A172 (cell line): ENCODE results near the gene ADAMTSL1. TPM values are rescaled to one million over a fixed set of nuclear protein-coding genes. Genes with fewer than 3 reads are reported as not detected.

Source experiments
- DNase-seq: peaks from one replicate; pipeline ENCODE4 v3.0.0-alpha.2; 2015; ENCODE audit warnings: low spot score
- total RNA-seq: library from RNA; depleted of rRNA; stranded (reverse); fragments of >200 nt; shearing (Covaris generic); gene quantifications from 2 replicates; pipeline ENCODE4 v1.2.3, GENCODE V29; 2014; rRNA removed

The ADAMTSL1 gene, protein sequence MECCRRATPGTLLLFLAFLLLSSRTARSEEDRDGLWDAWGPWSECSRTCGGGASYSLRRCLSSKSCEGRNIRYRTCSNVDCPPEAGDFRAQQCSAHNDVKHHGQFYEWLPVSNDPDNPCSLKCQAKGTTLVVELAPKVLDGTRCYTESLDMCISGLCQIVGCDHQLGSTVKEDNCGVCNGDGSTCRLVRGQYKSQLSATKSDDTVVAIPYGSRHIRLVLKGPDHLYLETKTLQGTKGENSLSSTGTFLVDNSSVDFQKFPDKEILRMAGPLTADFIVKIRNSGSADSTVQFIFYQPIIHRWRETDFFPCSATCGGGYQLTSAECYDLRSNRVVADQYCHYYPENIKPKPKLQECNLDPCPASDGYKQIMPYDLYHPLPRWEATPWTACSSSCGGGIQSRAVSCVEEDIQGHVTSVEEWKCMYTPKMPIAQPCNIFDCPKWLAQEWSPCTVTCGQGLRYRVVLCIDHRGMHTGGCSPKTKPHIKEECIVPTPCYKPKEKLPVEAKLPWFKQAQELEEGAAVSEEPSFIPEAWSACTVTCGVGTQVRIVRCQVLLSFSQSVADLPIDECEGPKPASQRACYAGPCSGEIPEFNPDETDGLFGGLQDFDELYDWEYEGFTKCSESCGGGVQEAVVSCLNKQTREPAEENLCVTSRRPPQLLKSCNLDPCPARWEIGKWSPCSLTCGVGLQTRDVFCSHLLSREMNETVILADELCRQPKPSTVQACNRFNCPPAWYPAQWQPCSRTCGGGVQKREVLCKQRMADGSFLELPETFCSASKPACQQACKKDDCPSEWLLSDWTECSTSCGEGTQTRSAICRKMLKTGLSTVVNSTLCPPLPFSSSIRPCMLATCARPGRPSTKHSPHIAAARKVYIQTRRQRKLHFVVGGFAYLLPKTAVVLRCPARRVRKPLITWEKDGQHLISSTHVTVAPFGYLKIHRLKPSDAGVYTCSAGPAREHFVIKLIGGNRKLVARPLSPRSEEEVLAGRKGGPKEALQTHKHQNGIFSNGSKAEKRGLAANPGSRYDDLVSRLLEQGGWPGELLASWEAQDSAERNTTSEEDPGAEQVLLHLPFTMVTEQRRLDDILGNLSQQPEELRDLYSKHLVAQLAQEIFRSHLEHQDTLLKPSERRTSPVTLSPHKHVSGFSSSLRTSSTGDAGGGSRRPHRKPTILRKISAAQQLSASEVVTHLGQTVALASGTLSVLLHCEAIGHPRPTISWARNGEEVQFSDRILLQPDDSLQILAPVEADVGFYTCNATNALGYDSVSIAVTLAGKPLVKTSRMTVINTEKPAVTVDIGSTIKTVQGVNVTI (N-terminal part only)
- 5.3 and 11.4 TPM in 2 replicates for total RNA-seq

DNA sequence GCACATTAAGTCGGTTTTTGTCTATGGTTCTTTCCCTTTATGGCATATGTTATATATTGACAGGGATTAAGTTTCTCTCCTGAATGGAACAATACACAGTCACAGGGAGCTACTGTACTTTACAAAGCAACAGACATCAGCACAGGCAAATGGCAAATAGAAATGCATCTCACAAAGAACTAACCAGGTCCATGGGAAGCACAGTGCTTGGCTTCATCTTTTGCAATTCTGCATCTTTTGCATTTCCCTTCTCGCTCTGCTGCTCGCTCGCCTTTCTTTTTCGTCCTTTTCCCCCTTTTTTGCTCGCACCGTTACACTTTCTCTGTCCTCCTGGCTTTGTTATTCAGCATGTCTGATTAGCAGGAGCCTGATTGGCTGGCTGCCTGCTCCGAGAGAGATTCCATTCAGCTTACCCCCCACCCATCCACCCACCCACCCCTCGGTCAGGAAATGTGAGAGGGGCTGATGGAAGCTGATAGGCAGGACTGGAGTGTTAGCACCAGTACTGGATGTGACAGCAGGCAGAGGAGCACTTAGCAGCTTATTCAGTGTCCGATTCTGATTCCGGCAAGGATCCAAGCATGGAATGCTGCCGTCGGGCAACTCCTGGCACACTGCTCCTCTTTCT, at the start of gene ADAMTSL1:
Gene ADAMTSL1 (plus strand): TSS at position 502 of the 628 bp plus-strand sequence. CDS start 80 bp downstream, at position 582.
- DNase-seq: peak; percentile 46

DNA sequence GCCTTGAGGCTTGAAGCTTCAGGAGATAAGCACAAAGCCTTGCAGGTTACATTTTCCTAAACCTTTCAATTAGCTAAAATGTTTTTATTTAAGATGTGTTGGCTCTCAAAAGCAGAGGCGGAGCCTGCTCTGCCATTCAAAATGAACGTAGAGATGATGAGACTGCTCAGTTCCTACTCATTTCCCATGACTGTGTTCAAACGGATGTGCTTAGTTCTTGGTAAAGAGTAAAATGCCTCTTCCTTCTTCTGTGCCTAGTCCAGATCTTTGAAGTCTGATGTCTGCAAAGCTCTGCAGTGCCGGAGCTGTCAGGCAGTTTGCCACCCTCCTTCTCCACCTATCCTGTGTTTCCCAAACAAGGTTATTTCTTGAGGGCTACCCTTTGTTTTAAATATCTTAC, 46.3 kb upstream of the ADAMTSL1 start:
- no peak for DNase-seq

DNA sequence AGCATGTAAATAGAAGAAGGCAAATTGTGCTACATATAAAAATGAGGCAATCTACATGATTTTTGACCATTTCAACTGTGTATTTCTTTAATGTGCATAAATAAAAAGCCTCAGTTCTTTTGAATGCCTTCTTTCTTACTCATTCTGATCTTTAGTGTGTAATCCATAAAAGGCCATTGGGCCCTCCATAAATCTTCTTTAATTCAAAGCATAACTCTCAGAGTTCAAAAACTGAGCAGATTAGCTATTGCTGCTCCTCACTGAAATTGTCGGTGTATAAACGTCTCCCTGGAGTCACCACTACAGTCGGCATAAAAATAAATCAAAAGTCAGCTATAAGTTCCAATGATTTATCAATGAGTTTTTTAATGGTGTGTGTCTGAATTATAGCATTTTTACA, 45.3 kb upstream of the ADAMTSL1 start:
- no peak for DNase-seq

DNA sequence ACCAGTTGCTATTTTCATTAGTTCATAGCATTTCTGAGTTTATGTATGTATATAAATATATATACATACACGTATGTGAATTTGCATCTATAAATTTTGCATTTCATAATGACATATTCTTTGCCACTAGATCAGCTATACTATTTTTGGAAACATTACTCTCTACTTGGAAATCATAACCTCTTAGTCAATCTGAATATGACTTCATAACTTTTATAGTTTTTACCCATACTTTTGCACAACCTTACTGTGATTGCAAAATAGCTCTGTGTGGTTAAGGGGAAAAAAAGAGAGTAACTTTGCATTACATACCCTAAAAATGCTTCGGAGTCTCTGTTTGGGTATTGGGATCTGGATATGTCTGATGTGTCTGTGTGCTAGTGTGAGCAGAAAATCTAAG, 44.9 kb upstream of the ADAMTSL1 start:
- DNase-seq: no peak

DNA sequence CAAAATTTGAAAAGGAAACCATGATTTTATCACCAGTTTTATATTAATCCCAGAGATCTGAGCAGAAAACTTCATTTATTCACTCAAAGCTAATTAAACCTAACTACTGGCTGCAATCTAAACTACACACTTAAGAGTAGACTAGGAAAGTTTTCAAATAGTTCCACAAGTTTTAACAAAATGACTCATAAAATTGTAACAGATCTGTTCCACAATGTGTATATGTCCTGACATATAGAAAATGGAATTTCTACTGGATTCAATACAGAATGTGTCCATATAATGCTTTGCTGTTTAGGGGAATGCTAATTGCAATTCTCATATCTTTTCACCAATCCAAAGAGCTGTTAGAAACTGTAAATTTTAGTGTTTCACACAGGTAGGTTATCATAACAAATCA, 40.3 kb upstream of the ADAMTSL1 start:
- DNase-seq: no peak

DNA sequence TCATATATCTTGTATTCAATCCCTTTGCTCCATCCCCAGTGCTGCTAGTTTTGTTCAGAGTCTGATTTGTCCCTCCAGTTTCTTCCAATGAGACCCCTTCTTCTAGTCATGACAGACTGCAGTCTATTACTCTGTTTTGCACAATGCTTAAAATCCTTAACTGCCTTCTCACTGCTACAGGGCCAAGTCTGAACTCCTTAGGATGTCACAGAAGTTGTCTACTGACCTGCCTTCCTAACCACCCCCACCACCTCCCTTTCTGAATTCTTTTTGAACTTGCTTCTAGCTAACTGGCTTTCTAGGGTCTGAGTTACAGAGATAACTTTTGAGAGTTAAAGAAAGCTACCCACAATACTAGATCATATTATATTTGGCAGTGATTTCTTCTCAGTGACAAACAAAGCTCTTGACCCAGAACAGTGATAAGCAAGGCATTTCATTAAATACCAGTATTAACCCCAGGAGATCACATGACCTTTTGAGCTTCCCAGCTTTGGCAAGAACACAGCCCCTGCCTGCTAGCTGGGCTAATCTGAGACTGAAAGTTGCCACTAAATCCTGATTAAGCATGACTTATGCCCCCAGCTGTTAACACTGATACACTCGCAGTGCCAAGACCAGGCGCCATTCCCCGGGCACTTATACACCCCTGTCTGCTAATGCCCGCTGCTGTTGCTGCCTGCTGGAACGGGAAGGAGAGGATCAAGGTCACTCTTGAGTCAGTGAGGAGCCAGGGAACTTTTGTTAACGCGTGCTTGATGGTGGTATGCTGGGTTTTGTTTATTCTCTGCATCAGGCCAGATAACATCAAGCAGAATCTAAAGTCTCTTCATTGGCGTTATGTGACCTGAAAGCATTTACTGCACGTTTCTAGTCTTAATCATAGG, 36.4 kb upstream of the ADAMTSL1 start:
- DNase-seq: peak; percentile 44

DNA sequence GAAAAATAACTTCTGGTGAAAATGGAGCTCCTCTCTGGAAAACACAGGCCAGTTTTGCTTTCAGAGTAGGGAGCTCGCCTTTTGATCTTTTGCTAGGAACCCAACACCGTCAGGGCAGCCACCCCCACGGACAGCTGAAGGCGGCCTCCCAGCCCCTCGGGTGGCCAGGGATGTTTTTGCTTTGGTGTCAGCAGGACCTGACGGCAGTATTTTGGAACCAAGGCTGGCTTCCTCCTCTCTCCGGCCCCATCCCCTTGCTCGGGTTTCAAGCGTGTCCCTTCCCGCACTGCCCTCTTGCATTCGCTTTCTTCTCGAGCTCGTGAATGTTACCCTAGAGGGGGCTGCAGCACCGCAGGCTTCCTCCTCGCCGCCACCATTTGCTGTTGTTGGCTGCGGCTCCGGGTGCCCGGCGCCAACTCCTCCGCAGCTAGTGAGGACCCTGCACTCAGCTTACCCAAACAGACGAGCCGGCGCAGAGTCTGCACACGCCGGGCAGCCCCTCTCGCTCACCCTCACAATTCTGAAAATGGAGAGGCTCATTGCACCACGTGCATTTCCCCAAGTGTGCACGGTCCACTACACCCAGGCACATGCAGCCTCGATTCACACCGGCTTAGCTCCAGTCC, 35.5 kb upstream of the ADAMTSL1 start:
- no peak for DNase-seq

DNA sequence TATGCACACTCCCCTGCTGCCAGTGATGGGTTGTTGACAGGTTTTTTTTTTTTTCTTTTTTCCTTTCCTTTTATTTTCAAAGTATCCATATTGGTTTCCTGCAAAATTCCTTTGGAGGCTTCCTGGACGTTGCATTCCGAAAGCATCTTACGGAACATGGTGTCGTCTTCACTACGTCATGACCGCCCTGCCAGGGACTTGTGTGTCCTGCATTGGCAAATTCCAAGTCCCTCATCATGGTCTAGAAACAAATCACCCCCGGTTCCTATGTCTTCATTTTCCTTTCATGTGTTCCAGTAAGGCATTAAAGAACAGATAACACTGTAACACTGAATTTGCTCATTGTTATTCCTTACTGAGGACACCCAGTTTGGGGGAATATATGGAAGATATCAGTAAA, 35.0 kb upstream of the ADAMTSL1 start:
- DNase-seq: no peak

DNA sequence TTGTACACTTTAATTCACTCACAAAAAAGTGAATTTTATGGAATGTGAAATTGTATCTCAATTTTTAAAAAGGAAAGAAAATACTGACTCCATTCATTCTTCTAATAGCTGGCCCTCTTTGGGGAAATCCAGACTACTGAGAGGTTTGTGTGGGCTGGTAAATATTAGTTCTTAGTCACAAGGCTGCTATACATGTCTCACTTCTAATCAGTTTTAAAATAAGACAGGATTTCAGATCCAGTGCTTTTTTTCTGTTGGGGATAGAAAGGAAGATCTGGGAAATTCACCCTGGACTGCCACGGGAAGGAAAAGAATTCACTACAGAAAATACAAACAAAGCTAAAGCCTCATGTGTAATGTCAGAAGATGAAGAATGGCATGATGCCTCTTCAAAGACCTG, 32.7 kb upstream of the ADAMTSL1 start:
- no peak for DNase-seq

DNA sequence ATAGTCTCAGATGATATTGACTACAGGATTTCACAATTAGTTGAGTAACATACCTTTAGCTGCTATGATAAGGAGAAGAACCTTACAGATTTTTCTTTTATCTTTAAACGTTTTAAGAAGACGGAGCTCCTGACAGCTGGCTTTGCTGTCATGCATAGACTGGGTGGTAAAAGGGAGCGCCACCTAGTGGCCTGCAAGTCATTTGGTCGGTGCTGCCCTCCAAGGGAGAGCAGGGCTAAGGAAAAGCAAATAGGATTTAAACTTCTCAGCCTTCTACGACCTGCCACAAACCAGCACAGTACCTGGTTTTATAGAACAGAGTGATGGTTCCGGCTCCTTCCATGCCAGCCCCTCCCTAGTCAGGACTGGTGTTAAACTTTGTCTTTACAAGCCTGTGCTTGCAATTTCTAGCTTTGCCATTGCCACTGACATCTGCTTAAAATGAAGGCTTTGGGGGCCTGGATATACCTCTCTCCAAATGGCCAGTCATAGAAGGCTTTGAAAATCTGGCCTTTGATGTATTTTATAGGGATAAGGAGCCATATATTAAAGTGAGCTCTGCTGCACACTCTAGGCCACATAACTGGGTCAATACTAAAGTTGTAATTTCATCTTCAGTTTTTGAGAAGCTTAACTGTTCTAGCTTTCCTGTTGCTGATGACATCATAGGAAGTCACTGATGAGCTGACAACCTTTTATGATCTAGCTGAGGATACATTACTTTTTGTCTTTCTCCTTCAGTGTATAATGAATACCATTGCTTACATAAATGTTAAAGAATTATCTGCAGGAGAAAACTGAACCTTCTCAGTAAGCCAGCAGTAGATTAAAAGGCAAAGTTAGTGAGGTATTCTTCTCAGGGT, 31.1 kb upstream of the ADAMTSL1 start:
- DNase-seq: peak; percentile 63

DNA sequence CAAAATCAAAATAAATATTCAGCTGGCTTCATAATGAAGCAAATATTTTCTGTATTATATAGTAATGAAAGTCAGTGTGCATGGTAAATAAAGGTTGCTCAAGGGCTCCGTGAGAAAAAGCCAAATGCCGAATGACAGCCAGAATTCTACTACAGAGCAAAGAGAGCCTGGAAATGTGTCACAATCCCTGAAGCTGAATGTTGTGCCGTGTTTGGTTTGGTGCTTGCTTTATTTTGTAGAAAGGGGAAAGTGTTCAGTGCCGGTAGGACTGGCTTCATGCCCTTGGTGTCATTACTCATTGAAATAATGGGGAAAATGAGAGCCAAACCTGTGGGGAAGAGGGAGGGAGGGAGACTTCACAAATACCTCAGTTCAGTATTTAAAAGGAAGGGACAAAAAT, 26.8 kb upstream of the ADAMTSL1 start:
- no peak for DNase-seq

DNA sequence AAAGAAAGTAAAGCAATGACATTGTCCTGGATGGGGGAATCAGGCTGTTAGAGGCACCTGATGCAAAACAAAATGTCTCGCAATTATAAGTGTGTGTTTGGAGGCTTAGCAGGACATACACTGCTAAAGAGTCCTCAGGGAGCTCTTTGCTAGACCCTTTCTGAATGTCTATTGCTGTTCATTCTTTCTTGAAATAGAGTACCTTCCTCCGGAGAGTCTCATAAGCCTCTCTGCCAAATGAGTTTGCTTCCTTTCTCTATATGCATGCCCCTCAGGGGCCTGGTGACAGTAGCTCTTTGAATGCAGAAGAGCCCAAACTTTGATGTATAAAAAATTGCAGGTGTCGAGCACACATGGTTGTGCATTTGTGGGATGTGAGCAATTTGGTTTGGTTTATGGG, 26.4 kb upstream of the ADAMTSL1 start:
- DNase-seq: no peak

DNA sequence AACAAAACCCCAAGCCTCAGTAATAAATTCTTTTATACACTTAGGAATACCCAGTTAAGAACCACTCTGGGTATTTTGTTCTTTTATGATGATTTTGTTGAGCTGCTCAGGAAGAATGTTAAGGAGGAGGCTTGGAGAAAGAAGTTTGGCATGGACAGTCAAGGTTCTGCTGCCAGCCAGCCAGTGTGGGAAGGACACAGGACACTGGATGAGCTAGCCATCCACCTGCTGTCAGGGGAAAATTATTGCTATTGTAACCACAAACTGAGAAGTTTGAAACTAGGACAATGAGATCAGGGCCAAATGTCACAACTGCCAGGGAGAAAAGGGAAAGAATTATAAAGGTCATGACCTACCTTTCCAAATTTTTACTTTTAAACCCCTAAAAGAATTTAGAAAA, 25.9 kb upstream of the ADAMTSL1 start:
- no peak for DNase-seq

DNA sequence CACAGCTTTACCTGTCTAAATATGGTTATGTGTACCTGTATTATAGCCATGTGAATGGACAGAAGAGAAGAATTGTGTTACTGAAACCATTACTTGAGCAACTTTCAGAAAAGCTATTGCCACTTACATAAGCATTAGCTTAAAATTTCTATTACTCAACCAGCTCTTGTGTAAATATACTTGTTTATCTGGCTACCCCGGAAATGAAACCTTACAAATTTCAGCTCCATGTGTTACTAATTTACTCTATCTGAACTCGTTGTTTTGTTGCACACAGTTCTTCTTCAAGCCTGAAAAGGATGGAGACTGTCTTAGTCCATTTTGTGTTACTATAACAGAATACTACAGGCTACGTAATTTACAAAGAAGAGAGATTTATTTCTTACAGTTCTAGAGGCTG, 22.5 kb upstream of the ADAMTSL1 start:
- no peak for DNase-seq

DNA sequence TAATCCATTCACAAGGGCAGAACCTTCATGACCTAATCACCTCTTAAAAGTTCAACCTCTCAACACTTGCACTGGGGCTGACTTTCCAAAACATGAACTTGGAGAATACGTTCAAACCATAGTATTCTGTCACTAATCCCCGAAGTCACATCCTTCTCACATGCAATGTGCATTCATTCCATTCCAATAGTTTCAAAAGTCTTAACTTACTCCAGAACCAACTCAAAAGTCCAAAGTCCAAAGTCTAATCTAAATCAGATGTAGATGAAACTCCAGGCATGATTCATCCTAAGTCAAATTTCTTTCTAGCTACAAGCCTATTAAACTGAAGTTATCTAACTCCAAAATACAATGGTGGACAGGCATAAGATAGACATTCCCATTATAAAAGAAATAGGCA, 21.7 kb upstream of the ADAMTSL1 start:
- no peak for DNase-seq

DNA sequence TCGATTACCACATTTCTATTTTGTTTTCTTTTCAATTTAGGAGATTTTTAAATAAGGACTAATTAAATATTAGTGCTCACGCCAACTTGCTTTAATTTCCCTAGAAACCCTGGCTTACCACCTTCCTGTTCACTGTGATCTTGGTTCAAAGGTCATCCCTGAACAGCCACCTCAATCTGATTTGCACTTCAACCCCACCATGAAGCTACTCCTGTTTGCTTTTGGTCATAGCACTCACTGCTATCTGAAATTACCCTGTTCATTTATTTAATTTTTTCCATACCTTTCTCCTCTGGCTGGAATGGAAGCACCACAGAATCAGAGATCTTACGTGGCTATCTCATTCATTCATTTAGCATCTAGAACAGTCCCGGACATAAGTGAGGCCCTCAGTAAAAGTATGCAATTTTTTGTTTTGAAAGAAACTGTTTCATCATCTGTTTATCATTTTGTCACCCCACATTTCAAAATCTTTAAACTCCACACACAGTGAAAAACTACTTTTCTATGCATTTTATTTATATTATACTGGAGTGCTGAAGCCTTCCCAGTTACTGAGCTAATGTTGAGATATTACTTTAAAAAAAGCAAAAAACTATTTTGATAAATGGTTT, 17.2 kb upstream of the ADAMTSL1 start:
- DNase-seq: no peak

DNA sequence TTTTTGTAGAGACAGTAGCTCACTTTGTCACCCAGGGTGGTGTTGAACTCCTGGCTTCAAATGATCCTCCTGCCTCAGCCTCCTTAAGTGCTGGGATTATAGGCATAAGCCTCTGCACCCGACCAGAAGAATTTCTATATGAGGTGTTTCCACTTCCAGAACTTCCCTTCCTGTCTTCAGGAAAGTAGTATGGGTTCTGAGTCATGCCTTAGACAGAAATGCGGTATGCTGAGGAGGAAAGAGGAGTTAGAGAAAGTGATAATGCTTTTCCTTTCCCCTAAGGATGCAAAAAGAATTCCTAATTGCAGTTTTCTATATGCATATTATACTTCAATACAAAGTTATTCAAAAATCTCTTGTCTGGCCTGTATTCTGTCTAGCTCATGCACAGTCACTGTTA, 16.4 kb upstream of the ADAMTSL1 start:
- DNase-seq: peak; percentile 51

DNA sequence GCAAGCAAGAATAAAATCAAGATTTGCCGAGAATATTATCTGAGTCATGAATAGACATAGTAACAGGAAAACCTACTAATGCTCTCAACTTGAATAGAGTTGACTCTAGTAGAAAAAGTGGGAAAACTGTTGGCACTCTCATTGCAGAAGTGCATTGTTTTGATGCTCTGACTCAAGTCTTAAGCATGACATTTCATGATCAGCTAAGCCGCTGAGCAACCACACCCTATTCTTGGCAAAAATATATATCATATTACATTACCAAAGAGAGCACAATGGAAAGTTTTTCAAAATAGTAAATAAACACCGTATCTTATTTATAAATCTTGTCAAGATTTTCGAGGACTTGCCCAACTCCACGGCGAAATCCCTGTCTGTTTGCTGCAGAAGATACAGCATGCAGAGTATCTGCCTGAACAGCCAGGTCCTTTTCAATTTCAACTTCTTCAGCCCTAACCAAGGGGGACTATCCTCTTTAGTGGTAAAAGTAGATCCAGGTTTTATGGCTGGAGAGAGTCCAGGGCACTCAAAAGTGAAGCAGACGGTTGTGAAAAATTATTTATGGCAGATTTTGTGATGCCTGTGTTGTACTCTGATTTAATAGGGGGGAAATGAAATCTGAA, 13.9 kb upstream of the ADAMTSL1 start:
- peak; percentile 86 for DNase-seq
